IMR-90 (cell line): ENCODE data around the gene THUMPD2. TPM values are rescaled to one million over a fixed set of nuclear protein-coding genes. Genes with fewer than 3 reads are reported as not detected.

Experiments
- ATAC-seq: fragments of 200-7000 bp; cut with Tn5 transposase; 2 replicates; pipeline ENCODE4 v1.9.1; 2020; ENCODE audit warnings: low read depth, mild to moderate bottlenecking, moderate library complexity
- BruUV-seq: library from RNA; stranded (reverse); fragments of 400-500 nt; replicated peaks from 2 replicates; lab custom pipeline; 2021; lab: Mats Ljungman, UMichigan
- CTCF ChIA-PET: fragments of 300-600 bp; formaldehyde crosslinking; extraction: SDS; loops from one replicate; lab custom pipeline; 2021; ENCODE audit warnings: antibody characterized with exemption; lab: Yijun Ruan, JAX
- POLR2A ChIA-PET: fragments of 300-600 bp; sonication (Branson Sonifier 250); formaldehyde crosslinking; loops from one replicate; lab custom pipeline; 2022; ENCODE audit warnings: antibody characterized with exemption; ENCODE audit not compliant: unreplicated experiment; lab: Charles Lee
- DNase-seq: peaks from one replicate; pipeline ENCODE4 v3.0.0; 2013
- H2AFZ ChIP-seq: replicated peaks from 2 replicates; pipeline ENCODE3; 2013; ENCODE audit warnings: low read length, mild to moderate bottlenecking; ENCODE audit not compliant: poor library complexity
- H2AK5ac ChIP-seq: 2 replicates; pipeline ENCODE4 v1.6.1; 2013; ENCODE audit warnings: low read depth, low read length, inconsistent platforms
- H2AK9ac ChIP-seq: replicated peaks from 2 replicates; pipeline ENCODE3; 2013; ENCODE audit warnings: mild to moderate bottlenecking, low read depth, low read length, moderate library complexity; ENCODE audit not compliant: poor library complexity
- H2BK120ac ChIP-seq: 2 replicates; pipeline ENCODE4 v1.6.1; 2013; ENCODE audit warnings: low read depth, low read length, inconsistent platforms
- H2BK15ac ChIP-seq: 3 replicates; pipeline ENCODE4 v1.6.1; 2013; ENCODE audit warnings: low read depth, low read length, inconsistent platforms
- H2BK20ac ChIP-seq: 2 replicates; pipeline ENCODE4 v1.6.1; 2013; ENCODE audit warnings: low read depth, mild to moderate bottlenecking, inconsistent platforms, low read length, moderate library complexity
- H2BK5ac ChIP-seq: 2 replicates; pipeline ENCODE4 v1.6.1; 2013; ENCODE audit warnings: mild to moderate bottlenecking, low read depth, low read length, inconsistent platforms; ENCODE audit not compliant: poor library complexity, severe bottlenecking
- H3K14ac ChIP-seq: replicated peaks from 2 replicates; pipeline ENCODE4 v1.6.1; 2013; ENCODE audit warnings: low read depth, low read length, inconsistent platforms
- H3K18ac ChIP-seq: 2 replicates; pipeline ENCODE4 v1.6.1; 2013; ENCODE audit warnings: low read depth, low read length, control low read depth
- H3K23ac ChIP-seq: 2 replicates; pipeline ENCODE4 v1.6.1; 2013; ENCODE audit warnings: low read depth, low read length, inconsistent platforms
- H3K27ac ChIP-seq: 2 replicates; pipeline ENCODE4 v1.5.1; 2013; ENCODE audit warnings: mild to moderate bottlenecking, control low read depth, low read length; ENCODE audit not compliant: insufficient read depth
- H3K27me3 ChIP-seq: 2 replicates; pipeline ENCODE4 v1.6.1; 2013; ENCODE audit warnings: low read length; ENCODE audit not compliant: control insufficient read depth, insufficient read depth
- H3K36me3 ChIP-seq: 2 replicates; pipeline ENCODE4 v1.6.1; 2013; ENCODE audit warnings: low read length, mixed read lengths; ENCODE audit not compliant: control insufficient read depth, insufficient read depth
- H3K4ac ChIP-seq: 2 replicates; pipeline ENCODE4 v1.6.1; 2013; ENCODE audit warnings: low read depth, low read length, inconsistent platforms
- H3K4me1 ChIP-seq: 2 replicates; pipeline ENCODE4 v1.6.1; 2013; ENCODE audit warnings: low read length, mixed read lengths; ENCODE audit not compliant: control insufficient read depth, insufficient read depth
- H3K4me2 ChIP-seq: 2 replicates; pipeline ENCODE4 v1.6.1; 2013; ENCODE audit warnings: low read depth, mild to moderate bottlenecking, control low read depth, low read length, moderate library complexity
- H3K4me3 ChIP-seq: 2 replicates; pipeline ENCODE4 v1.5.1; 2013; ENCODE audit warnings: low read depth, mild to moderate bottlenecking, control low read depth, low read length, moderate library complexity; ENCODE audit not compliant: insufficient read depth
- H3K56ac ChIP-seq: 2 replicates; pipeline ENCODE4 v1.6.1; 2013; ENCODE audit warnings: low read length, inconsistent platforms; ENCODE audit not compliant: insufficient read depth; ENCODE audit errors: extremely low read depth
- H3K79me1 ChIP-seq, 2 experiments: 2 replicates each; pipeline ENCODE4 v1.6.1; 2013; ENCODE audit warnings: low read length in 2 of 2, inconsistent platforms in 1 of 2, low read depth in 1 of 2
- H3K9ac ChIP-seq: 2 replicates; pipeline ENCODE4 v1.6.1; 2013; ENCODE audit warnings: low read depth, low read length, control low read depth
- H3K9me1 ChIP-seq: 2 replicates; pipeline ENCODE4 v1.6.1; 2013; ENCODE audit warnings: low read length, inconsistent platforms; ENCODE audit not compliant: insufficient read depth
- H3K9me3 ChIP-seq: 2 replicates; pipeline ENCODE4 v1.6.1; 2013; ENCODE audit warnings: low read length; ENCODE audit not compliant: control insufficient read depth, insufficient read depth
- H4K20me1 ChIP-seq: 2 replicates; pipeline ENCODE4 v1.6.1; 2013; ENCODE audit warnings: low read length, inconsistent platforms; ENCODE audit not compliant: insufficient read depth
- H4K5ac ChIP-seq: 2 replicates; pipeline ENCODE4 v1.6.1; 2013; ENCODE audit warnings: mild to moderate bottlenecking, low read depth, low read length, control low read depth
- H4K8ac ChIP-seq, 2 experiments: 2 replicates each; pipeline ENCODE4 v1.6.1; 2013; ENCODE audit warnings: low read depth in 2 of 2, low read length in 2 of 2, control low read depth in 1 of 2, inconsistent platforms in 1 of 2
- H4K91ac ChIP-seq: 2 replicates; pipeline ENCODE4 v1.6.1; 2013; ENCODE audit warnings: low read depth, low read length, inconsistent platforms; ENCODE audit not compliant: insufficient read depth
- BHLHE40 ChIP-seq: fragments of 150-350 bp; IDR thresholded peaks from 2 replicates; pipeline ENCODE4 v1.6.1; 2016; ENCODE audit warnings: mild to moderate bottlenecking, low read depth, low read length
- CEBPB ChIP-seq: IDR thresholded peaks from 2 replicates; pipeline ENCODE4 v1.6.1; 2012; ENCODE audit warnings: low read depth, low read length, improper control_type of control experiment
- CHD1 ChIP-seq: IDR thresholded peaks from 2 replicates; pipeline ENCODE4 v1.6.1; 2012; ENCODE audit warnings: low read depth, low read length, improper control_type of control experiment
- CTCF ChIP-seq: conservative IDR thresholded peaks from 2 replicates; pipeline ENCODE4 v1.5.1; 2012; ENCODE audit warnings: mild to moderate bottlenecking, low read depth, low read length, improper control_type of control experiment
- ELK1 ChIP-seq: fragments of 150-350 bp; IDR thresholded peaks from 2 replicates; pipeline ENCODE4 v1.6.1; 2016; ENCODE audit warnings: low read depth, mild to moderate bottlenecking, low read length, moderate library complexity, borderline replicate concordance
- FOS ChIP-seq: fragments of 150-350 bp; IDR thresholded peaks from 2 replicates; pipeline ENCODE4 v1.6.1; 2016; ENCODE audit warnings: low read depth, low read length
- MAFK ChIP-seq: IDR thresholded peaks from 2 replicates; pipeline ENCODE4 v1.6.1; 2012; ENCODE audit warnings: low read depth, low read length, improper control_type of control experiment
- MAZ ChIP-seq: IDR thresholded peaks from 2 replicates; pipeline ENCODE4 v1.6.1; 2012; ENCODE audit warnings: low read depth, mild to moderate bottlenecking, low read length, improper control_type of control experiment, moderate library complexity, borderline replicate concordance
- MXI1 ChIP-seq: IDR thresholded peaks from 2 replicates; pipeline ENCODE4 v1.6.1; 2012; ENCODE audit warnings: low read depth, mild to moderate bottlenecking, low read length, moderate library complexity, borderline replicate concordance
- NFE2L2 ChIP-seq: fragments of 150-350 bp; IDR thresholded peaks from 2 replicates; pipeline ENCODE4 v1.6.1; 2016; ENCODE audit warnings: low read depth, mild to moderate bottlenecking, low read length
- POLR2A ChIP-seq: IDR thresholded peaks from 2 replicates; pipeline ENCODE4 v1.6.1; 2012; ENCODE audit warnings: mild to moderate bottlenecking, low read depth, low read length
- RAD21 ChIP-seq: IDR thresholded peaks from 2 replicates; pipeline ENCODE4 v1.6.1; 2012; ENCODE audit warnings: low read length, improper control_type of control experiment
- RCOR1 ChIP-seq: IDR thresholded peaks from 2 replicates; pipeline ENCODE4 v1.6.1; 2012; ENCODE audit warnings: mild to moderate bottlenecking, low read length, improper control_type of control experiment; ENCODE audit not compliant: insufficient replicate concordance
- RFX5 ChIP-seq: IDR thresholded peaks from 2 replicates; pipeline ENCODE4 v1.8.0; 2012; ENCODE audit warnings: low read depth, mild to moderate bottlenecking, low read length, moderate library complexity
- SMC3 ChIP-seq: fragments of 150-350 bp; IDR thresholded peaks from 2 replicates; pipeline ENCODE4 v1.6.1; 2016; ENCODE audit warnings: low read depth, mild to moderate bottlenecking, antibody characterized with exemption, low read length, moderate library complexity
- USF2 ChIP-seq: fragments of 150-350 bp; IDR thresholded peaks from 2 replicates; pipeline ENCODE4 v1.6.1; 2017; ENCODE audit warnings: mild to moderate bottlenecking, antibody characterized with exemption, low read length, low read depth
- WGBS, 2 experiments: methylation state at CpG; one replicate each; pipeline versions ENCODE4 v1.1.5 to v1.1.7; 2013; ENCODE audit warnings: missing lambda C conversion rate in 2 of 2; ENCODE audit not compliant: insufficient read length in 1 of 2; ENCODE audit errors: extremely low coverage in 2 of 2; 5-methylcytosine and 5-hydroxymethylcytosine counted together
- dilution Hi-C: fragments of 300-500 bp; cut with HindIII; formaldehyde crosslinking; loops from one replicate; pipeline ENCODE4 v1.14.3; 2018; ENCODE audit warnings: low sequenced_read_pairs; ENCODE audit not compliant: unreplicated experiment
- in situ Hi-C: fragments of 300-500 bp; cut with MboI; formaldehyde crosslinking; loops from 3 replicates; pipeline ENCODE4 v1.14.3; 2019; ENCODE audit warnings: low sequenced_read_pairs, inconsistent platforms, mixed read lengths
- intact Hi-C: fragments of 100-400 bp; cut with micrococcal nuclease; formaldehyde crosslinking; loops from 2 replicates; pipeline ENCODE4 v1.10.0; 2022
- polyA plus RNA-seq, 3 experiments: library from polyadenylated mRNA; depleted of rRNA; stranded (reverse); fragments of >200 nt; gene quantifications; 2 replicates each; pipeline ENCODE4 v1.2.3, GENCODE V29; 2012; ENCODE audit warnings: low replicate concordance in 1 of 3
- total RNA-seq: library from RNA; depleted of rRNA; stranded (reverse); fragments of >200 nt; gene quantifications from 2 replicates; pipeline ENCODE4 v1.2.3, GENCODE V29; 2012

Gene THUMPD2
- total and polyA plus RNA-seq, 2 of the 4 experiments (the other 2 are of a cell fraction): 4.8 to 7.0 TPM

- H3K36me3 ChIP-seq: no peaks in the 10 kb centered on the region
- H3K14ac ChIP-seq: no peak overlapping the region
- H2BK5ac ChIP-seq: no peak overlapping the region
- DNase-seq (no peak), ATAC-seq (no peak)
- no peak overlapping the region for H4K8ac ChIP-seq
- H2AFZ ChIP-seq: no peak overlapping the region
- TF ChIP-seq MAZ: no peak
- TF ChIP-seq FOS: no peak
- no peak for TF ChIP-seq MAFK
- TF ChIP-seq ELK1: no peak
- no peak for TF ChIP-seq CEBPB
- TF ChIP-seq RAD21: no peak
- TF ChIP-seq NFE2L2: no peak
- TF ChIP-seq MXI1: no peak
- TF ChIP-seq POLR2A: no peak
- TF ChIP-seq RCOR1: no peak
- no peak for TF ChIP-seq CTCF
- no peak for TF ChIP-seq CHD1
- TF ChIP-seq USF2: no peak
- no peak for TF ChIP-seq SMC3
- TF ChIP-seq RFX5: no peak
- TF ChIP-seq BHLHE40: no peak
- H3K27ac ChIP-seq: no peak overlapping the region
- no peak overlapping the region for H3K4ac ChIP-seq
- no peak overlapping the region for H2BK20ac ChIP-seq
- no peak overlapping the region for H3K18ac ChIP-seq
- CTCF ChIA-PET: no interaction called here
- H2BK15ac ChIP-seq: no peak overlapping the region
- 100% methylated on average over 2 of the region's 6 CpGs; no CpG with 5 or more reads in 1 of the 2 experiments for WGBS, 2 experiments
- no TSS peak for BruUV-seq
- H3K4me1 ChIP-seq: no peaks in the 10 kb centered on the region; the same call in 1 of the 2 replicates
- in situ Hi-C loops: loop anchor here (25.0 kb wide), 1 partner anchor 328 kb away; no protein-coding TSS in a partner anchor
- 0 out of 2 replicates have a peak, but pooled peaks cover 2% of the 10 kb centered on the region for H3K27me3 ChIP-seq
- H4K20me1 ChIP-seq: no peaks in the 10 kb centered on the region
- H3K56ac ChIP-seq: no peak overlapping the region
- no peak overlapping the region for H4K5ac ChIP-seq
- no peak overlapping the region for H3K4me2 ChIP-seq
- no peak overlapping the region for H4K91ac ChIP-seq
- no peaks in the 10 kb centered on the region for H3K9me1 ChIP-seq
- intact Hi-C loops: loop anchor here (10.0 kb wide), 1 partner anchor 405 kb away; no protein-coding TSS in a partner anchor
- dilution Hi-C loops: no loop called here
- H3K23ac ChIP-seq: no peak overlapping the region
- peaks cover 3% of the 10 kb centered on the region; the same call in 1 of the 2 replicates for H3K9me3 ChIP-seq
- H2AK5ac ChIP-seq: no peak overlapping the region
- POLR2A ChIA-PET: no interaction called here
- no peaks in the 10 kb centered on the region for H3K79me1 ChIP-seq
- H2AK9ac ChIP-seq: no peak overlapping the region
- H3K4me3 ChIP-seq: no peak overlapping the region
- H3K9ac ChIP-seq: no peak overlapping the region
- H2BK120ac ChIP-seq: no peak overlapping the region
Observed at GRCh38 chr2:39689876-39690275, 89.2 kb downstream of the THUMPD2 start.
